HepG2 (cell line): Measurements from ENCODE around the gene PLIN5. TPM values are rescaled to one million over a fixed set of nuclear protein-coding genes. Genes with fewer than 3 reads are reported as not detected.

Experiments
- BCL6 ChIP-seq: IDR thresholded peaks from 2 replicates; pipeline ENCODE4 v1.6.1; 2016; ENCODE audit warnings: missing genetic modification reagents, missing compliant biosample characterization
- ELF1 ChIP-seq: sonication (generic); formaldehyde crosslinking; IDR thresholded peaks from 2 replicates; pipeline ENCODE4 v1.4.0; 2020; ENCODE audit warnings: missing genetic modification reagents
- KAT2B ChIP-seq: fragments of 150-350 bp; IDR thresholded peaks from 2 replicates; pipeline ENCODE4 v1.6.1; 2014; ENCODE audit warnings: low read depth, low read length, borderline replicate concordance
- KAT8 ChIP-seq: IDR thresholded peaks from 2 replicates; pipeline ENCODE4 v1.6.1; 2016; ENCODE audit warnings: missing genetic modification reagents, missing compliant biosample characterization
- KLF11 ChIP-seq: IDR thresholded peaks from 2 replicates; pipeline ENCODE4 v1.6.1; 2016; ENCODE audit warnings: missing compliant biosample characterization
- NCOA2 ChIP-seq: sonication (generic); formaldehyde crosslinking; IDR thresholded peaks from 2 replicates; pipeline ENCODE4 v1.8.0; 2022; ENCODE audit warnings: inconsistent platforms
- PHF5A ChIP-seq: IDR thresholded peaks from one replicate; pipeline ENCODE4 v1.6.1; 2018; ENCODE audit warnings: low read depth, missing genetic modification reagents; ENCODE audit not compliant: unreplicated experiment
- RARA ChIP-seq: IDR thresholded peaks from 2 replicates; pipeline ENCODE4 v1.6.1; 2016; ENCODE audit warnings: missing genetic modification reagents, missing compliant biosample characterization
- SRSF9 ChIP-seq: fragments of 200-400 bp; formaldehyde crosslinking; IDR thresholded peaks from 2 replicates; pipeline ENCODE4 v1.6.1; 2018; ENCODE audit warnings: borderline replicate concordance, mild to moderate bottlenecking, low read depth, low read length; ENCODE audit not compliant: insufficient read depth, poor library complexity, severe bottlenecking
- SRY ChIP-seq: sonication (generic); formaldehyde crosslinking; IDR thresholded peaks from 2 replicates; pipeline ENCODE4 v1.8.0; 2022; ENCODE audit warnings: mild to moderate bottlenecking, missing genetic modification reagents
- TAF1 ChIP-seq: sonication (generic); formaldehyde crosslinking; IDR thresholded peaks from 2 replicates; pipeline ENCODE4 v1.4.0; 2020; ENCODE audit warnings: missing genetic modification reagents
- TBX3 ChIP-seq: fragments of 450-650 bp; IDR thresholded peaks from 2 replicates; pipeline ENCODE4 v1.6.1; 2017; ENCODE audit warnings: antibody characterized with exemption, mild to moderate bottlenecking, inconsistent platforms, borderline replicate concordance
- ZBTB21 ChIP-seq: sonication (generic); formaldehyde crosslinking; IDR thresholded peaks from 2 replicates; pipeline ENCODE4 v1.4.0; 2020; ENCODE audit warnings: missing genetic modification reagents
- ZKSCAN1 ChIP-seq: fragments of 150-350 bp; IDR thresholded peaks from 2 replicates; pipeline ENCODE4 v1.6.1; 2014; ENCODE audit warnings: low read length
- ZNF557 ChIP-seq: sonication (generic); formaldehyde crosslinking; IDR thresholded peaks from 2 replicates; pipeline ENCODE4 v1.4.0; 2020; ENCODE audit warnings: missing genetic modification reagents
- ZNF558 ChIP-seq: sonication (generic); formaldehyde crosslinking; IDR thresholded peaks from 2 replicates; pipeline ENCODE4 v1.9.0; 2022; ENCODE audit warnings: mild to moderate bottlenecking, missing genetic modification reagents, borderline replicate concordance
- ZNF740 ChIP-seq: sonication (generic); formaldehyde crosslinking; IDR thresholded peaks from 2 replicates; pipeline ENCODE4 v1.4.0; 2020; ENCODE audit warnings: missing genetic modification reagents
- ZNF788 ChIP-seq: sonication (generic); formaldehyde crosslinking; IDR thresholded peaks from 2 replicates; pipeline ENCODE4 v1.5.0; 2020; ENCODE audit warnings: mild to moderate bottlenecking, missing genetic modification reagents, borderline replicate concordance
- ZNF816 ChIP-seq: sonication (generic); formaldehyde crosslinking; IDR thresholded peaks from 2 replicates; pipeline ENCODE4 v1.8.0; 2022; ENCODE audit warnings: missing genetic modification reagents, mild to moderate bottlenecking, borderline replicate concordance
- polyA plus RNA-seq, 8 experiments: library from polyadenylated mRNA; depleted of rRNA in 3 of 8; stranded (reverse) in 7 of 8; unstranded in 1 of 8; fragments of >200 nt; fragmentation: Illumina TruSeq in 4 of 8; extraction: Trizol in 4 of 8; gene quantifications; 2 replicates each; pipeline versions ENCODE4 v1.2.1 to v1.2.3, GENCODE V29; 2011 to 2016; ENCODE audit warnings: low read depth in 4 of 8, missing spikeins in 1 of 8, mixed read lengths in 1 of 8; ENCODE audit not compliant: insufficient read depth in 1 of 8
- total RNA-seq, 5 experiments: library from RNA; depleted of rRNA; stranded (reverse); fragments of >200 nt; fragmentation: Illumina TruSeq; extraction: Trizol; gene quantifications; 2 replicates each; pipeline ENCODE4 v1.2.3, GENCODE V29; 2016; ENCODE audit warnings: low read depth in 1 of 5
- TF ChIP-seq, protein P1 (sequence below): sonication (generic); formaldehyde crosslinking; IDR thresholded peaks from 2 replicates; pipeline ENCODE4 v1.4.0; 2020; ENCODE audit warnings: missing genetic modification reagents, borderline replicate concordance
- TF ChIP-seq, protein P2 (sequence below): sonication (generic); formaldehyde crosslinking; IDR thresholded peaks from 2 replicates; pipeline ENCODE4 v1.4.0; 2020; ENCODE audit warnings: missing genetic modification reagents

Gene PLIN5
- total and polyA plus RNA-seq, 2 of the 13 experiments (the other 11 are each of a cell fraction or from before 2014, with no cell fraction given): 1.8 to 4.8 TPM

GRCh38 chr19:4518345-4519171 lies 16.5 kb downstream of the PLIN5 start, which contains the start of gene PLIN4 (continued):
- TF ChIP-seq, protein P1, sequence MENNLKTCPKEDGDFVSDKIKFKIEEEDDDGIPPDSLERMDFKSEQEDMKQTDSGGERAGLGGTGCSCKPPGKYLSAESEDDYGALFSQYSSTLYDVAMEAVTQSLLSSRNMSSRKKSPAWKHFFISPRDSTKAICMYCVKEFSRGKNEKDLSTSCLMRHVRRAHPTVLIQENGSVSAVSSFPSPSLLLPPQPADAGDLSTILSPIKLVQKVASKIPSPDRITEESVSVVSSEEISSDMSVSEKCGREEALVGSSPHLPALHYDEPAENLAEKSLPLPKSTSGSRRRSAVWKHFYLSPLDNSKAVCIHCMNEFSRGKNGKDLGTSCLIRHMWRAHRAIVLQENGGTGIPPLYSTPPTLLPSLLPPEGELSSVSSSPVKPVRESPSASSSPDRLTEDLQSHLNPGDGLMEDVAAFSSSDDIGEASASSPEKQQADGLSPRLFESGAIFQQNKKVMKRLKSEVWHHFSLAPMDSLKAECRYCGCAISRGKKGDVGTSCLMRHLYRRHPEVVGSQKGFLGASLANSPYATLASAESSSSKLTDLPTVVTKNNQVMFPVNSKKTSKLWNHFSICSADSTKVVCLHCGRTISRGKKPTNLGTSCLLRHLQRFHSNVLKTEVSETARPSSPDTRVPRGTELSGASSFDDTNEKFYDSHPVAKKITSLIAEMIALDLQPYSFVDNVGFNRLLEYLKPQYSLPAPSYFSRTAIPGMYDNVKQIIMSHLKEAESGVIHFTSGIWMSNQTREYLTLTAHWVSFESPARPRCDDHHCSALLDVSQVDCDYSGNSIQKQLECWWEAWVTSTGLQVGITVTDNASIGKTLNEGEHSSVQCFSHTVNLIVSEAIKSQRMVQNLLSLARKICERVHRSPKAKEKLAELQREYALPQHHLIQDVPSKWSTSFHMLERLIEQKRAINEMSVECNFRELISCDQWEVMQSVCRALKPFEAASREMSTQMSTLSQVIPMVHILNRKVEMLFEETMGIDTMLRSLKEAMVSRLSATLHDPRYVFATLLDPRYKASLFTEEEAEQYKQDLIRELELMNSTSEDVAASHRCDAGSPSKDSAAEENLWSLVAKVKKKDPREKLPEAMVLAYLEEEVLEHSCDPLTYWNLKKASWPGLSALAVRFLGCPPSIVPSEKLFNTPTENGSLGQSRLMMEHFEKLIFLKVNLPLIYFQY (CRISPR knock-in tag): peak; percentile 88; the same call in 1 of the 2 replicates
- no peak for TF ChIP-seq ZBTB21
- no peak for TF ChIP-seq SRSF9
- TF ChIP-seq ZNF816 (CRISPR knock-in tag): no peak
- no peak for TF ChIP-seq ZNF740 (CRISPR knock-in tag)
- TF ChIP-seq ELF1 (CRISPR knock-in tag): no peak; the same call in 1 of the 2 replicates
- no peak for TF ChIP-seq ZNF558 (CRISPR knock-in tag)
- TF ChIP-seq SRY (CRISPR knock-in tag): 0 out of 2 replicates have a peak, but pooled peaks have one; percentile 11
- TF ChIP-seq PHF5A (CRISPR knock-in tag): no peak
- peak; percentile 69 for TF ChIP-seq KAT8
- no peak for TF ChIP-seq NCOA2 (CRISPR knock-in tag)
- no peak for TF ChIP-seq KAT2B
- no peak for TF ChIP-seq KLF11 (CRISPR knock-in tag)
- TF ChIP-seq TBX3: peak; percentile 45; the same call in 1 of the 2 replicates
- TF ChIP-seq ZNF557 (CRISPR knock-in tag): no peak
- 0 out of 2 replicates have a peak, but pooled peaks have one; percentile 7 for TF ChIP-seq BCL6 (CRISPR knock-in tag)
- no peak for TF ChIP-seq RARA (CRISPR knock-in tag)
- no peak for TF ChIP-seq ZKSCAN1
- TF ChIP-seq TAF1: 0 out of 2 replicates have a peak, but pooled peaks have one; percentile 47
- no peak for TF ChIP-seq ZNF788
- TF ChIP-seq, protein P2, sequence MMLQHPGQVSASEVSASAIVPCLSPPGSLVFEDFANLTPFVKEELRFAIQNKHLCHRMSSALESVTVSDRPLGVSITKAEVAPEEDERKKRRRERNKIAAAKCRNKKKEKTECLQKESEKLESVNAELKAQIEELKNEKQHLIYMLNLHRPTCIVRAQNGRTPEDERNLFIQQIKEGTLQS (CRISPR knock-in tag): no peak
